HCT116 (cell line): ENCODE results near the gene TOMM34. TPM values are rescaled to one million over a fixed set of nuclear protein-coding genes. Genes with fewer than 3 reads are reported as not detected.

Experiments
- ATAC-seq: fragments of 200-7000 bp; cut with Tn5 transposase; 2 replicates; pipeline ENCODE4 v1.9.1; 2020; ENCODE audit warnings: mild to moderate bottlenecking, moderate library complexity
- BruUV-seq: library from RNA; stranded (reverse); fragments of 400-500 nt; replicated peaks from 2 replicates; lab custom pipeline; 2021; lab: Mats Ljungman, UMichigan
- CTCF ChIA-PET: fragments of 300-600 bp; sonication (Branson Sonifier 250); formaldehyde crosslinking; loops from one replicate; lab custom pipeline; 2021; ENCODE audit warnings: antibody characterized with exemption; lab: Charles Lee
- POLR2A ChIA-PET: fragments of 300-600, 350-600 bp; sonication (Branson Sonifier 250); formaldehyde crosslinking; loops from one replicate; lab custom pipeline; 2021; ENCODE audit warnings: antibody characterized with exemption; lab: Charles Lee
- RAD21 ChIA-PET, 2 experiments: fragments of 300-600 bp; sonication (Branson Sonifier 250); formaldehyde crosslinking; loops; one replicate each; lab custom pipeline; 2023; ENCODE audit warnings: low total read pairs in 2 of 2; ENCODE audit not compliant: uncharacterized antibody in 2 of 2, unreplicated experiment in 2 of 2, low non-redundant PET in 1 of 2; lab: Charles Lee
- DNase-seq: peaks from one replicate; pipeline ENCODE4 v3.0.0-alpha.2; 2010; ENCODE audit warnings: low read depth, low spot score
- H2AFZ ChIP-seq: fragments of 200-600 bp; shearing (Covaris generic), sonication (generic); 2 replicates; pipeline ENCODE4 v1.6.1; 2017; ENCODE audit warnings: low read depth, mixed run types, mixed read lengths, antibody characterized with exemption, low read length; ENCODE audit not compliant: poor library complexity, severe bottlenecking
- H3K27ac ChIP-seq: 2 replicates; pipeline ENCODE4 v1.5.1; 2012; ENCODE audit warnings: low read depth, low read length
- H3K27me3 ChIP-seq: fragments of 200-600 bp; sonication (generic); 2 replicates; pipeline ENCODE4 v1.6.1; 2016; ENCODE audit warnings: mixed run types, low read length, mixed read lengths; ENCODE audit not compliant: insufficient read depth
- H3K36me3 ChIP-seq, 2 experiments: fragments of 200-500 bp in 1 of 2; fragments of 200-600 bp in 1 of 2; sonication (Bioruptor generic) in 1 of 2; sonication (generic) in 1 of 2; 2 replicates each; pipeline versions ENCODE4 v1.5.1 to v1.6.1; 2014 to 2016; ENCODE audit warnings: low read length in 2 of 2, inconsistent platforms in 1 of 2, mixed read lengths in 1 of 2, mixed run types in 1 of 2; ENCODE audit not compliant: insufficient read depth in 2 of 2, control insufficient read depth in 1 of 2
- H3K4me1 ChIP-seq, 2 experiments: fragments of 200-600 bp in 1 of 2; sonication (generic) in 1 of 2; 2 replicates each; pipeline versions ENCODE4 v1.5.1 to v1.6.1; 2012 to 2017; ENCODE audit warnings: low read length in 2 of 2, inconsistent platforms in 1 of 2, mild to moderate bottlenecking in 1 of 2, mixed read lengths in 1 of 2, mixed run types in 1 of 2, moderate library complexity in 1 of 2; ENCODE audit not compliant: insufficient read depth in 2 of 2, control insufficient read depth in 1 of 2
- H3K4me2 ChIP-seq: fragments of 200-600 bp; sonication (generic); 2 replicates; pipeline ENCODE4 v1.6.1; 2017; ENCODE audit warnings: mixed run types, low read length, mixed read lengths
- H3K4me3 ChIP-seq, 2 experiments: fragments of 200-600 bp in 1 of 2; sonication (generic) in 1 of 2; replicated peaks in 1 of 2; 2 replicates each; pipeline ENCODE4 v1.5.1; 2011 to 2016; ENCODE audit warnings: low read length in 2 of 2, control low read depth in 1 of 2, low read depth in 1 of 2, mild to moderate bottlenecking in 1 of 2, mixed read lengths in 1 of 2, mixed run types in 1 of 2
- H3K79me2 ChIP-seq: fragments of 200-600 bp; sonication (generic); 2 replicates; pipeline ENCODE4 v1.6.1; 2017; ENCODE audit warnings: mild to moderate bottlenecking, mixed run types, low read length, moderate library complexity, mixed read lengths; ENCODE audit not compliant: insufficient read depth
- H3K9ac ChIP-seq: fragments of 200-600 bp; sonication (generic); 2 replicates; pipeline ENCODE4 v1.6.1; 2016; ENCODE audit warnings: low read length, mixed read lengths
- H3K9me2 ChIP-seq: fragments of 200-600 bp; sonication (generic), shearing (Covaris generic); 2 replicates; pipeline ENCODE4 v1.6.1; 2017; ENCODE audit warnings: mixed run types, mild to moderate bottlenecking, moderate library complexity; ENCODE audit not compliant: insufficient read depth
- H3K9me3 ChIP-seq, 2 experiments: fragments of 200-500 bp in 1 of 2; fragments of 200-600 bp in 1 of 2; sonication (Bioruptor generic) in 1 of 2; sonication (generic) in 1 of 2; 2 replicates each; pipeline ENCODE4 v1.6.1; 2014 to 2017; ENCODE audit warnings: low read length in 2 of 2, mixed read lengths in 2 of 2, inconsistent platforms in 1 of 2, low read depth in 1 of 2, mild to moderate bottlenecking in 1 of 2, mixed run types in 1 of 2, moderate library complexity in 1 of 2; ENCODE audit not compliant: control insufficient read depth in 1 of 2, insufficient read depth in 1 of 2
- H4K20me1 ChIP-seq: fragments of 200-600 bp; sonication (generic), shearing (Covaris generic); 2 replicates; pipeline ENCODE4 v1.6.1; 2017; ENCODE audit warnings: mixed run types, mild to moderate bottlenecking, moderate library complexity; ENCODE audit not compliant: insufficient read depth
- EGR1 ChIP-seq: IDR thresholded peaks from 2 replicates; pipeline ENCODE4 v1.6.1; 2012; ENCODE audit warnings: low read depth
- JUND ChIP-seq: IDR thresholded peaks from 2 replicates; pipeline ENCODE4 v1.6.1; 2012
- POLR2AphosphoS5 ChIP-seq: IDR thresholded peaks from 2 replicates; pipeline ENCODE4 v1.6.1; 2011; ENCODE audit warnings: mild to moderate bottlenecking, low read depth, low read length, moderate library complexity
- RAD21 ChIP-seq: IDR thresholded peaks from 2 replicates; pipeline ENCODE4 v1.6.1; 2012; ENCODE audit warnings: low read depth, mild to moderate bottlenecking
- SP1 ChIP-seq: IDR thresholded peaks from 2 replicates; pipeline ENCODE4 v1.6.1; 2012; ENCODE audit warnings: low read depth
- SRF ChIP-seq: IDR thresholded peaks from 2 replicates; pipeline ENCODE4 v1.6.1; 2012; ENCODE audit warnings: low read depth
- TCF7L2 ChIP-seq: IDR thresholded peaks from 2 replicates; pipeline ENCODE4 v1.7.0; 2011; ENCODE audit warnings: borderline replicate concordance, inconsistent platforms; ENCODE audit not compliant: insufficient read depth, insufficient read length; ENCODE audit errors: extremely low read depth
- YY1 ChIP-seq: IDR thresholded peaks from 2 replicates; pipeline ENCODE4 v1.6.1; 2011; ENCODE audit warnings: low read length, low read depth, moderate library complexity, mild to moderate bottlenecking; ENCODE audit not compliant: insufficient replicate concordance; ENCODE audit errors: extremely low read depth
- ZNF274 ChIP-seq: fragments of 200-500 bp; sonication (Bioruptor generic); IDR thresholded peaks from 2 replicates; pipeline ENCODE4 v1.6.1; 2014; ENCODE audit warnings: mild to moderate bottlenecking, low read depth, low read length, inconsistent platforms
- intact Hi-C: fragments of 100-400 bp; cut with micrococcal nuclease; formaldehyde crosslinking; loops from 2 replicates; pipeline ENCODE4 v1.10.0; 2022
- total RNA-seq: library from RNA; stranded (reverse); gene quantifications from one replicate; pipeline ENCODE4 v1.2.1, GENCODE V29; 2021; ENCODE audit not compliant: unreplicated experiment
- TF ChIP-seq, protein P1 (sequence below): IDR thresholded peaks from 2 replicates; pipeline ENCODE4 v1.6.1; 2012; ENCODE audit warnings: low read depth
- TF ChIP-seq, protein P2 (sequence below), 3 experiments: fragments of 200-600 bp in 1 of 3; sonication (generic) in 1 of 3; IDR thresholded peaks in 2 of 3; conservative IDR thresholded peaks in 1 of 3; 2 replicates each; pipeline ENCODE4 v1.5.1; 2012 to 2017; ENCODE audit warnings: low read depth in 2 of 3, low read length in 2 of 3, antibody characterized with exemption in 1 of 3, borderline replicate concordance in 1 of 3, control low read depth in 1 of 3, mild to moderate bottlenecking in 1 of 3, mixed read lengths in 1 of 3, mixed run types in 1 of 3, moderate library complexity in 1 of 3; ENCODE audit not compliant: insufficient read depth in 1 of 3
- TF ChIP-seq, protein P3 (sequence below): IDR thresholded peaks from 2 replicates; pipeline ENCODE4 v1.6.1; 2011; ENCODE audit warnings: mild to moderate bottlenecking, low read length, moderate library complexity; ENCODE audit not compliant: insufficient replicate concordance; ENCODE audit errors: extremely low read depth

Gene TOMM34
- total RNA-seq, 1 experiment from 2014 or later: 51.7 TPM

DNA sequence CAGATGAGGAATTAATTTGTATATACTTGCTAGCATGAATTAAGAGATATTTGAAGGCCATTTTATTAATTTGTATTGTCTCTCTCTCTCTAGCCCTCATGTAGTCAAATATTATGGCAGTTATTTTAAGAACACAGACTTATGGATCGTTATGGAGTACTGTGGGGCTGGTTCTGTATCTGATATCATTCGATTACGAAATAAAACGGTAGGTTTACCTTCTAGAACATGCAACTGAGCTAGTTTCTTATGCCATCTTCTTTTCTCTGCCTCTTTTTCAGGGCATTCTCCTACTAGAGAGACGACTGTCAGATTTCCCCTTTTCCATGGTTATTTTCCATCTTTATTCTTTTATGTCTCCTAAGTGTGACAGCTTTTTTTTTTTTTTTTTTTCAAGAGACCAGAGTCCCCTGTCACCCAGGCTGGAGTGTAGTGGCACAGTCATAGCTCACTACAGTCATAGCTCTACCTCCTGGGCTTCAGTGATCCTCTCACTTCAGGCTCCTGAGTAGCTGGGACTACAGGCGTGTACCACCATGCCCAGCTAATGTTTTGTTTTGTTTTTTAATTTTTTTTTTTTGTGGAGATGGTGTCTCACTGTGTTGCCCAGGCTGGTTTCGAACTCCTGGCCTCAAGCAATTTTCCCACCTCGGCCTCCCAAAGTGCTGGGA is 21.7 kb upstream of the TOMM34 start:
- Histone ChIP-seq H3K9me2 (no peaks in the 10 kb centered on the region), H2AFZ (no peak overlapping the region), H3K27ac (no peak overlapping the region), H4K20me1 (peaks cover 6% of the 10 kb centered on the region; the same call in 1 of the 2 replicates), H3K36me3 (peaks cover 22 to 44% of the 10 kb centered on the region in 2 experiments), H3K4me2 (no peak overlapping the region), H3K4me3 (no peak overlapping the region), H3K79me2 (peaks cover 5% of the 10 kb centered on the region; the same call in 1 of the 2 replicates), H3K27me3 (no peaks in the 10 kb centered on the region), H3K9ac (no peak overlapping the region), H3K9me3 (no peaks in the 10 kb centered on the region), H3K4me1 (no peaks in the 10 kb centered on the region)
- intact Hi-C loops: no loop called here
- POLR2A ChIA-PET: interaction anchor here (0.6 kb wide), 1 partner anchor 15 kb away, joined by 3 read pairs; no protein-coding TSS in a partner anchor
- CTCF ChIA-PET: no interaction called here
- no peak for DNase-seq
- RAD21 ChIA-PET: no interaction called here
- ATAC-seq: no peak
- no peak for TF ChIP-seq JUND
- TF ChIP-seq, protein P1, sequence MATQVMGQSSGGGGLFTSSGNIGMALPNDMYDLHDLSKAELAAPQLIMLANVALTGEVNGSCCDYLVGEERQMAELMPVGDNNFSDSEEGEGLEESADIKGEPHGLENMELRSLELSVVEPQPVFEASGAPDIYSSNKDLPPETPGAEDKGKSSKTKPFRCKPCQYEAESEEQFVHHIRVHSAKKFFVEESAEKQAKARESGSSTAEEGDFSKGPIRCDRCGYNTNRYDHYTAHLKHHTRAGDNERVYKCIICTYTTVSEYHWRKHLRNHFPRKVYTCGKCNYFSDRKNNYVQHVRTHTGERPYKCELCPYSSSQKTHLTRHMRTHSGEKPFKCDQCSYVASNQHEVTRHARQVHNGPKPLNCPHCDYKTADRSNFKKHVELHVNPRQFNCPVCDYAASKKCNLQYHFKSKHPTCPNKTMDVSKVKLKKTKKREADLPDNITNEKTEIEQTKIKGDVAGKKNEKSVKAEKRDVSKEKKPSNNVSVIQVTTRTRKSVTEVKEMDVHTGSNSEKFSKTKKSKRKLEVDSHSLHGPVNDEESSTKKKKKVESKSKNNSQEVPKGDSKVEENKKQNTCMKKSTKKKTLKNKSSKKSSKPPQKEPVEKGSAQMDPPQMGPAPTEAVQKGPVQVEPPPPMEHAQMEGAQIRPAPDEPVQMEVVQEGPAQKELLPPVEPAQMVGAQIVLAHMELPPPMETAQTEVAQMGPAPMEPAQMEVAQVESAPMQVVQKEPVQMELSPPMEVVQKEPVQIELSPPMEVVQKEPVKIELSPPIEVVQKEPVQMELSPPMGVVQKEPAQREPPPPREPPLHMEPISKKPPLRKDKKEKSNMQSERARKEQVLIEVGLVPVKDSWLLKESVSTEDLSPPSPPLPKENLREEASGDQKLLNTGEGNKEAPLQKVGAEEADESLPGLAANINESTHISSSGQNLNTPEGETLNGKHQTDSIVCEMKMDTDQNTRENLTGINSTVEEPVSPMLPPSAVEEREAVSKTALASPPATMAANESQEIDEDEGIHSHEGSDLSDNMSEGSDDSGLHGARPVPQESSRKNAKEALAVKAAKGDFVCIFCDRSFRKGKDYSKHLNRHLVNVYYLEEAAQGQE: no peak
- no peak for TF ChIP-seq SRF
- TF ChIP-seq RAD21: no peak
- TF ChIP-seq, protein P2, sequence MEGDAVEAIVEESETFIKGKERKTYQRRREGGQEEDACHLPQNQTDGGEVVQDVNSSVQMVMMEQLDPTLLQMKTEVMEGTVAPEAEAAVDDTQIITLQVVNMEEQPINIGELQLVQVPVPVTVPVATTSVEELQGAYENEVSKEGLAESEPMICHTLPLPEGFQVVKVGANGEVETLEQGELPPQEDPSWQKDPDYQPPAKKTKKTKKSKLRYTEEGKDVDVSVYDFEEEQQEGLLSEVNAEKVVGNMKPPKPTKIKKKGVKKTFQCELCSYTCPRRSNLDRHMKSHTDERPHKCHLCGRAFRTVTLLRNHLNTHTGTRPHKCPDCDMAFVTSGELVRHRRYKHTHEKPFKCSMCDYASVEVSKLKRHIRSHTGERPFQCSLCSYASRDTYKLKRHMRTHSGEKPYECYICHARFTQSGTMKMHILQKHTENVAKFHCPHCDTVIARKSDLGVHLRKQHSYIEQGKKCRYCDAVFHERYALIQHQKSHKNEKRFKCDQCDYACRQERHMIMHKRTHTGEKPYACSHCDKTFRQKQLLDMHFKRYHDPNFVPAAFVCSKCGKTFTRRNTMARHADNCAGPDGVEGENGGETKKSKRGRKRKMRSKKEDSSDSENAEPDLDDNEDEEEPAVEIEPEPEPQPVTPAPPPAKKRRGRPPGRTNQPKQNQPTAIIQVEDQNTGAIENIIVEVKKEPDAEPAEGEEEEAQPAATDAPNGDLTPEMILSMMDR (IDR thresholded peaks at IDR 0.05 in 2 of 3, conservative IDR thresholded peaks at IDR 0.05 in 1 of 3; ENCODE audit: borderline replicate concordance in 1 of 3, insufficient read depth in 1 of 3, low read depth in 2 of 3, low read length in 2 of 3): no peak
- no peak for TF ChIP-seq POLR2AphosphoS5
- TF ChIP-seq ZNF274: no peak
- no peak for TF ChIP-seq SP1
- no peak for TF ChIP-seq YY1
- TF ChIP-seq TCF7L2: no peak
- TF ChIP-seq, protein P3, sequence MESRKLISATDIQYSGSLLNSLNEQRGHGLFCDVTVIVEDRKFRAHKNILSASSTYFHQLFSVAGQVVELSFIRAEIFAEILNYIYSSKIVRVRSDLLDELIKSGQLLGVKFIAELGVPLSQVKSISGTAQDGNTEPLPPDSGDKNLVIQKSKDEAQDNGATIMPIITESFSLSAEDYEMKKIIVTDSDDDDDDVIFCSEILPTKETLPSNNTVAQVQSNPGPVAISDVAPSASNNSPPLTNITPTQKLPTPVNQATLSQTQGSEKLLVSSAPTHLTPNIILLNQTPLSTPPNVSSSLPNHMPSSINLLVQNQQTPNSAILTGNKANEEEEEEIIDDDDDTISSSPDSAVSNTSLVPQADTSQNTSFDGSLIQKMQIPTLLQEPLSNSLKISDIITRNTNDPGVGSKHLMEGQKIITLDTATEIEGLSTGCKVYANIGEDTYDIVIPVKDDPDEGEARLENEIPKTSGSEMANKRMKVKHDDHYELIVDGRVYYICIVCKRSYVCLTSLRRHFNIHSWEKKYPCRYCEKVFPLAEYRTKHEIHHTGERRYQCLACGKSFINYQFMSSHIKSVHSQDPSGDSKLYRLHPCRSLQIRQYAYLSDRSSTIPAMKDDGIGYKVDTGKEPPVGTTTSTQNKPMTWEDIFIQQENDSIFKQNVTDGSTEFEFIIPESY: no peak
- TF ChIP-seq EGR1: no peak
- BruUV-seq: no TSS peak
